ENCODE measurements around the gene SLC25A2. TPM values are rescaled to one million over a fixed set of nuclear protein-coding genes. Genes with fewer than 3 reads are reported as not detected.

Gene SLC25A2
- total and polyA plus RNA-seq, 2 of the 8 experiments (the other 6 are each of a cell fraction or from before 2014, with no cell fraction given) = not detected

DNA sequence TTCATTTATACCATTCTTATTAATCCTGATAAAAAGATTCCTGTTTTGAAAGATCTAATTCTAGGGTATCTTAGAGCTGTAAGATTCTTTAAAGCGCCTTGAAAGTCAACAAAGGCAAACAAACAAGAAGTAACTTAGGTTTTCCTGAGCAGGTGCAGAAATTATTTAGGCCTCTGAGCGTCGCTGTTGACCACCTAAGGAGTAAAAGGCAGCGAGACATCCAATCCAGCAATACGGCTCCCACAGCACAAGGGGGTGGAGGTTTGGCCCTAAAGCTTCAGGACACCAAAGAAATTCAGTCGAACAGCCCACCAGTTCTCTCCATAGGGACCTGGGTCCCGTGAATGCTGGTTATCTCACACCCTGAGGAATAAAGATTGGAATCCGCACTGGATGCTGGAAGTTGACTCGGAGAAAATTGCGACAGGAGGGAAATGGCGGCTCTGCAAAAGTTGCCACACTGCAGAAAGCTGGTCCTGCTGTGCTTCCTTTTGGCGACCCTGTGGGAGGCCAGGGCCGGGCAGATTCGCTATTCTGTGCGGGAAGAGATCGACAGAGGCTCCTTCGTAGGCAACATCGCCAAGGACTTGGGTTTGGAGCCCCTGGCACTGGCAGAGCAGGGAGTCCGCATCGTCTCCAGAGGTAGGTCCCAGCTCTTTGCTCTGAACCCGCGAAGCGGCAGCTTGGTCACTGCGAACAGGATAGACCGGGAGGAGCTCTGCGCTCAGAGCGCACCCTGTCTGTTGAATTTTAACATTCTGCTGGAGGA lies 34.9 kb upstream of the SLC25A2 start, which contains the start of gene PCDHGA2 (continued):
- TF ChIP-seq, protein P1, sequence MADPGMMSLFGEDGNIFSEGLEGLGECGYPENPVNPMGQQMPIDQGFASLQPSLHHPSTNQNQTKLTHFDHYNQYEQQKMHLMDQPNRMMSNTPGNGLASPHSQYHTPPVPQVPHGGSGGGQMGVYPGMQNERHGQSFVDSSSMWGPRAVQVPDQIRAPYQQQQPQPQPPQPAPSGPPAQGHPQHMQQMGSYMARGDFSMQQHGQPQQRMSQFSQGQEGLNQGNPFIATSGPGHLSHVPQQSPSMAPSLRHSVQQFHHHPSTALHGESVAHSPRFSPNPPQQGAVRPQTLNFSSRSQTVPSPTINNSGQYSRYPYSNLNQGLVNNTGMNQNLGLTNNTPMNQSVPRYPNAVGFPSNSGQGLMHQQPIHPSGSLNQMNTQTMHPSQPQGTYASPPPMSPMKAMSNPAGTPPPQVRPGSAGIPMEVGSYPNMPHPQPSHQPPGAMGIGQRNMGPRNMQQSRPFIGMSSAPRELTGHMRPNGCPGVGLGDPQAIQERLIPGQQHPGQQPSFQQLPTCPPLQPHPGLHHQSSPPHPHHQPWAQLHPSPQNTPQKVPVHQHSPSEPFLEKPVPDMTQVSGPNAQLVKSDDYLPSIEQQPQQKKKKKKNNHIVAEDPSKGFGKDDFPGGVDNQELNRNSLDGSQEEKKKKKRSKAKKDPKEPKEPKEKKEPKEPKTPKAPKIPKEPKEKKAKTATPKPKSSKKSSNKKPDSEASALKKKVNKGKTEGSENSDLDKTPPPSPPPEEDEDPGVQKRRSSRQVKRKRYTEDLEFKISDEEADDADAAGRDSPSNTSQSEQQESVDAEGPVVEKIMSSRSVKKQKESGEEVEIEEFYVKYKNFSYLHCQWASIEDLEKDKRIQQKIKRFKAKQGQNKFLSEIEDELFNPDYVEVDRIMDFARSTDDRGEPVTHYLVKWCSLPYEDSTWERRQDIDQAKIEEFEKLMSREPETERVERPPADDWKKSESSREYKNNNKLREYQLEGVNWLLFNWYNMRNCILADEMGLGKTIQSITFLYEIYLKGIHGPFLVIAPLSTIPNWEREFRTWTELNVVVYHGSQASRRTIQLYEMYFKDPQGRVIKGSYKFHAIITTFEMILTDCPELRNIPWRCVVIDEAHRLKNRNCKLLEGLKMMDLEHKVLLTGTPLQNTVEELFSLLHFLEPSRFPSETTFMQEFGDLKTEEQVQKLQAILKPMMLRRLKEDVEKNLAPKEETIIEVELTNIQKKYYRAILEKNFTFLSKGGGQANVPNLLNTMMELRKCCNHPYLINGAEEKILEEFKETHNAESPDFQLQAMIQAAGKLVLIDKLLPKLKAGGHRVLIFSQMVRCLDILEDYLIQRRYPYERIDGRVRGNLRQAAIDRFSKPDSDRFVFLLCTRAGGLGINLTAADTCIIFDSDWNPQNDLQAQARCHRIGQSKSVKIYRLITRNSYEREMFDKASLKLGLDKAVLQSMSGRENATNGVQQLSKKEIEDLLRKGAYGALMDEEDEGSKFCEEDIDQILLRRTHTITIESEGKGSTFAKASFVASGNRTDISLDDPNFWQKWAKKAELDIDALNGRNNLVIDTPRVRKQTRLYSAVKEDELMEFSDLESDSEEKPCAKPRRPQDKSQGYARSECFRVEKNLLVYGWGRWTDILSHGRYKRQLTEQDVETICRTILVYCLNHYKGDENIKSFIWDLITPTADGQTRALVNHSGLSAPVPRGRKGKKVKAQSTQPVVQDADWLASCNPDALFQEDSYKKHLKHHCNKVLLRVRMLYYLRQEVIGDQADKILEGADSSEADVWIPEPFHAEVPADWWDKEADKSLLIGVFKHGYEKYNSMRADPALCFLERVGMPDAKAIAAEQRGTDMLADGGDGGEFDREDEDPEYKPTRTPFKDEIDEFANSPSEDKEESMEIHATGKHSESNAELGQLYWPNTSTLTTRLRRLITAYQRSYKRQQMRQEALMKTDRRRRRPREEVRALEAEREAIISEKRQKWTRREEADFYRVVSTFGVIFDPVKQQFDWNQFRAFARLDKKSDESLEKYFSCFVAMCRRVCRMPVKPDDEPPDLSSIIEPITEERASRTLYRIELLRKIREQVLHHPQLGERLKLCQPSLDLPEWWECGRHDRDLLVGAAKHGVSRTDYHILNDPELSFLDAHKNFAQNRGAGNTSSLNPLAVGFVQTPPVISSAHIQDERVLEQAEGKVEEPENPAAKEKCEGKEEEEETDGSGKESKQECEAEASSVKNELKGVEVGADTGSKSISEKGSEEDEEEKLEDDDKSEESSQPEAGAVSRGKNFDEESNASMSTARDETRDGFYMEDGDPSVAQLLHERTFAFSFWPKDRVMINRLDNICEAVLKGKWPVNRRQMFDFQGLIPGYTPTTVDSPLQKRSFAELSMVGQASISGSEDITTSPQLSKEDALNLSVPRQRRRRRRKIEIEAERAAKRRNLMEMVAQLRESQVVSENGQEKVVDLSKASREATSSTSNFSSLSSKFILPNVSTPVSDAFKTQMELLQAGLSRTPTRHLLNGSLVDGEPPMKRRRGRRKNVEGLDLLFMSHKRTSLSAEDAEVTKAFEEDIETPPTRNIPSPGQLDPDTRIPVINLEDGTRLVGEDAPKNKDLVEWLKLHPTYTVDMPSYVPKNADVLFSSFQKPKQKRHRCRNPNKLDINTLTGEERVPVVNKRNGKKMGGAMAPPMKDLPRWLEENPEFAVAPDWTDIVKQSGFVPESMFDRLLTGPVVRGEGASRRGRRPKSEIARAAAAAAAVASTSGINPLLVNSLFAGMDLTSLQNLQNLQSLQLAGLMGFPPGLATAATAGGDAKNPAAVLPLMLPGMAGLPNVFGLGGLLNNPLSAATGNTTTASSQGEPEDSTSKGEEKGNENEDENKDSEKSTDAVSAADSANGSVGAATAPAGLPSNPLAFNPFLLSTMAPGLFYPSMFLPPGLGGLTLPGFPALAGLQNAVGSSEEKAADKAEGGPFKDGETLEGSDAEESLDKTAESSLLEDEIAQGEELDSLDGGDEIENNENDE (IDR thresholded peaks at IDR 0.05; ENCODE audit: insufficient replicate concordance, low read length) = no peak
- TF ChIP-seq TAF1 (IDR thresholded peaks at IDR 0.05; ENCODE audit: low read depth, low read length) (no peak), NRF1 (IDR thresholded peaks at IDR 0.05; ENCODE audit: low read depth, low read length) (no peak), KDM5A (IDR thresholded peaks at IDR 0.05; ENCODE audit: low read length) (no peak), NANOG (IDR thresholded peaks at IDR 0.05; ENCODE audit: insufficient read depth, low read depth, low read length, poor library complexity, severe bottlenecking) (no peak), SIN3A (conservative IDR thresholded peaks at IDR 0.05 in 1 of 2, IDR thresholded peaks at IDR 0.05 in 1 of 2; ENCODE audit: low read depth in 1 of 2, low read length in 2 of 2) (no peak), SP1 (IDR thresholded peaks at IDR 0.05; ENCODE audit: low read depth, low read length) (no peak)
- TF ChIP-seq, protein P2, sequence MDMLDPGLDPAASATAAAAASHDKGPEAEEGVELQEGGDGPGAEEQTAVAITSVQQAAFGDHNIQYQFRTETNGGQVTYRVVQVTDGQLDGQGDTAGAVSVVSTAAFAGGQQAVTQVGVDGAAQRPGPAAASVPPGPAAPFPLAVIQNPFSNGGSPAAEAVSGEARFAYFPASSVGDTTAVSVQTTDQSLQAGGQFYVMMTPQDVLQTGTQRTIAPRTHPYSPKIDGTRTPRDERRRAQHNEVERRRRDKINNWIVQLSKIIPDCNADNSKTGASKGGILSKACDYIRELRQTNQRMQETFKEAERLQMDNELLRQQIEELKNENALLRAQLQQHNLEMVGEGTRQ (IDR thresholded peaks at IDR 0.05; ENCODE audit: low read length) = no peak

All from H1 (cell line).